Stimulated activated CD4-positive, alpha-beta T cell treated with anti-CD3 and anti-CD28 coated beads, Interleukin-1b, Interleukin-23, amount 100 ng/mL, for 1 hour (primary cell): ENCODE measurements around the gene OSBPL2.

Source experiments
- DNase-seq, 2 donors: peaks; one replicate each; pipeline ENCODE4 v3.0.0-alpha.2; 2020; ENCODE audit warnings: low read depth in 2 of 2

OSBPL2 gene

DNA sequence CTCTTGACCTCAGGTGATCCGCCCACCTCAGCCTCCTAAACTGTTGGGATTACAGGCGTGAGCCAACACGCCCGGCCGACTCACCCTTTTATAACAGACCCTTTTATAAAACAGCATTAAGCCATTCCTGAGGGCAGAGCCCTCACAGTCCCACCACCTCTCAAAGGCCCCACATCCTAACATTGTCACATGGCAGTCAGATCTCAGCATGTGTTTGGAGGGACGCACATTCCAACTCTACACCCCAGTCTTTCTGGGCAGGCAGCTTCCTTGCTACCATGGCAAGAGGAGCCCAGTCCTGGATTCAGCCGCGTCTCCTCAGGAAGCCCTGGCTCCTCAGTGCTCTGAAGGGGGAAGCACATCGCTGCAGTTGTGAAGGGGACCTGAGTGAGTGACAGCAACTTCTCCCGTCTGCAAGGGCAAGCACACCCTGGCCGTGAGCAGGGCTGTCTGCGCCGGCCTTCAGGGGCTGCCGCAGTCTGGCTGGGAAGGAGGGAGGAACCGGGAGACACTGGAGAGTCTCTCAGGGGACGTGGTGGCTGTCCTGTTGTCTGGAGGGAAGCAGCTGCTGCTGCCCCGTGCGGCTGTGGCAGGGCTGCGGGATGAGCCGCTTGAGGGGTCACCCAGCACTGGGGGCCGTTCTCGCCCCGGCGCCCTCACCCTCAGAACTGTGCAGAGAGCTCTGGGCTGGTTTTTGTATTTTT is 15.9 kb downstream of the OSBPL2 start:
- no peak for DNase-seq

DNA sequence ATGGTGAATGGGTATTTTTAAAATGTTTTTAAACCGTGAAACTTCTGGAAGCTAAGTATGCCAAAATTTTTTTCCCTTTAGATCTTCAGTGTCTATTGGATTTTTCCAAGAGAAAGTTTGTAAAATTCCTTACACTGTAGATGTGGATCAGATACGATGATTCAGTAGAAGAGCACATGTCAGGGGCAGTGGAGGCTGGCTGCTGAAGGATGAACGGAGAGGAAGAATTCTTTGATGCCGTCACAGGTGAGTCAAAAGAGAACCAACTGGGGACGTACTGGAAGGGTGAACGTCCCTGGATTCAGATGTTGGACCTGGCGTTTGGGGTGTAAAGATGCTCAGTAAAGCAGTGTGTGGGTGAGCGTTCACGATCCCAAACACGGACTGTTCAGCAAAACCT is 17.7 kb downstream of the OSBPL2 start:
- DNase-seq: no peak

DNA sequence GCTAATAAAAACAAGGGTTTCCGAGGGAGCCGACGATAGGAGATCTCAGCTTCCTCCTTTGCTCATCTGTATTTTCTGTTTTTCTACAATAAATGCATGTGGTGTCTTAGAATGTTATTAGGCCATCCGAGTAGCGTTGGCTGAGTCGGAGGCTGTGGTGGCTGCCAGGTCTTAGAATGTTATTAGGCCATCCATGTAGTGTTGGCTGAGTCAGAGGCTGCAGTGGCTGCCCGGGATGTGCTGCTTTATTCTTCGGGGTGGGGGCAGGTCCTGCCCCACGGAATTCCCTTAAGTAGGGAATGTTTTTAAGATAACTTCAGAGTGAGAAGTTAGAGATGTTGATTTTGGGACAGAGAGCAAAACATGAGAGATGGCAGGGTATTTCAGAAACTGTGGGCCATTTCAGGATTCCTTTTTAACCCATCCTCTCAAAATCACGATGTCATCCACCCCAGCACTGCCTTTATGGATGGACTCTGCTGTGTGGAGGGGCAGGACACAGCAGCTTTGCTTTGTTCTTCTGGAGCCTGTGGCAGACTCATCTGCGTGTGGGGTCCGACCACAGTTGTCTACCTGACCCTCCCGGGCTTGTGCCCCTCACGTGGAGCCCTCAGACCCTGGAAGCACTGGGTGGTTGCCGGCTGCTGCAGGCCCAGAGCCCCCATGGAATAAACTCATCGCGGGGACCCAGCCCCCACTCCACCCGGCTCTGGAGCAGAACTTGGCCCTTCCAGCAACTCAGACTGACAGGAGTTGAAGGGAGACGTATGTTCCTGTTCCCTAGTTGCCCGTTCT is 20.4 kb downstream of the OSBPL2 start:
- no peak for DNase-seq

- DNase-seq: no peak
Observed at GRCh38 chr20:62259294-62259565, 20.9 kb downstream of the OSBPL2 start.

GRCh38 chr20:62262064-62262463 is 23.7 kb downstream of the OSBPL2 start:
- no peak for DNase-seq

GRCh38 chr20:62263396-62263795 is 25.1 kb downstream of the OSBPL2 start:
- DNase-seq: no peak

- no peak for DNase-seq
Observed at GRCh38 chr20:62265365-62265764, 27.0 kb downstream of the OSBPL2 start.

- no peak for DNase-seq
Observed at GRCh38 chr20:62266340-62266739, 28.0 kb downstream of the OSBPL2 start.

DNA sequence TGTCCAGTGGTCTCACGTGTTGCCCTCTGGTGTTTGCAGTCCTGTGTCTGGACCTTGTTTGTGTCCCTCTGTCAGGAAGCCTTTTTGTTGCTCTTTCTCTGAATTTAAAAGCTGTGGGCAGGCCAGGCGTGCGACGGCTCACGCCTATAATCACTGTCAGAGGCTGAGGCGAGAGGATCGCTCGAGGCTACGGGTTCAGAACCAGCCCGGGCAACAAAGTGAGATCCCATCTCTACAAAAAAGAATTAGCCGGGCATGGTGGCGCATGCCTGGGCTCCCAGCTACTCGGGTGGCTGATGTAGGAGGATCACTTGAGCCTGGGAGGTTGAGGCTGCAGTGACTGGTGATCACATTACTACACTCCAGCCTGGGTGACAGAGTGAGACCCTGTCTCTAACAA is 28.5 kb downstream of the OSBPL2 start:
- DNase-seq: no peak

DNA sequence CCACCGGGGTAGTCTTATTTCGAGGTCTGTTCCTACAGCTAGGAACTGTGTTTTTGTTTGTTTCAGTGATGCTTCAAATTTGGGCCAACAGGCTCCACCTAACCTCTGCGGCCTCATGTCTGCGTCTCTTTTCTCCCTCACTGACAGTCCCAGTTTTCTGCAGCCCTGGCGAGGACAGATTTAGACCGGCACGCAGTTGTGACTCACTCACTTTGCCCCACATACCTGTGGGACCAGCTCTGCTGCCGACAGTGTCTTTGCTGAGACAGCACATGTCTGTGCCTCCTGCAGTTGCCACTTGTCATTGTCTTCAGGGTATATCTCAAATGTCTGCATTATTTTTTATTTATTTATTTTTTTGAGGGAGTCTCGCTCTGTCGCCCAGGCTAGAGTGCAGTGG is 29.2 kb downstream of the OSBPL2 start:
- no peak for DNase-seq

DNA sequence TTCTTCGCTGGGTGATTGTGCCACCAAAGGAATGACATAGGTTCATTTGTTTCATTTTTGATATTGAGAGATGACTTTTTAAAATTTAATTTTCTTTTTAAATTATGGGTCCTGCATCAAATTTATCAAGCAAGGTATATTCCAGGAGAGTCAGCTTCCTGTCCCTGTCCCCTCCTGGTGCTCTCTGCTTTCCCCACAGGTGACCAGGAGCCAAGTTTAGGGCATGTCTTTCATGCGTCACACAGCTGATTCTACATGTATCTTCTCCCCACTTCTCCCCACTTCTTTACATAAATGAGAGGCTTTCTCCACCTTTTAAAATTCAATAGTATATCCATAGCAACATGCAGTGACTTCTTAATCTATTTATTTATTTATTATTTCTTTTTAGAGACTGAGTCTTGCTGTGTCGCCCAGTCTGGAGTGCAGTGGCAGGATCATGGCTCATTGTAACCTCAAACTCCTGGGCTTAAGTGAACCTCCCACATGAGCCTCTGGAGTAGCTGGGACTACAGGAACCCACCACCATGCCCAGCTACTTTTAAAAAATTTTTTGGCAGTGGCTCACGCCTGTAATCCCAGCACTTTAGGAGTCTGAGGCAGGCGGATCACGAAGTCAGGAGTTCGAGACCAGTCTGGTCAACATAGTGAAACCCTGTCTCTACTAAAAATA is 30.0 kb downstream of the OSBPL2 start:
- DNase-seq: no peak

- DNase-seq: no peak
Observed at GRCh38 chr20:62269378-62269777, 31.1 kb downstream of the OSBPL2 start.

GRCh38 chr20:62269871-62270270 is 31.6 kb downstream of the OSBPL2 start:
- DNase-seq: no peak

DNA sequence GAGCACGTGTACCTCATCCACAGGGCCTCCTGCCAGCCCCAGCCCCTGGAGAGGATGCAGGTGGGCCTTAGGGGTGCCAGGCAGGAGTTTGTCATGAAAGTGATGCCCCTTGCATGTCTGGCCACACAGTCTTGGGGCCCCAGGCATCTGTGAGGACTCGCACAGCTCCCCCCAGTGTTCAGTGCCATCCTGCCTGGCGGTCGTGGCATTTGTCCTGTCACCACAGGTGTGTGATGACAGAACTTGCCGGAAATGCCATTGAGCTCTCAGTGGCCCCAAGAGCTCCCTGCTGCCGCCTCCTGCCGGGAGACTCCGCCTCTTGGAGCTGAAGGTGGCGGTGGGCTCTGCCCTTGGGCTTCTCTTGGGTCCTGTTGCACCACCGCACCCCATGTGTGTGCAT is 33.9 kb downstream of the OSBPL2 start:
- DNase-seq: no peak

- no peak for DNase-seq
Observed at GRCh38 chr20:62273416-62273815, 35.1 kb downstream of the OSBPL2 start.

- DNase-seq: no peak
Observed at GRCh38 chr20:62274332-62274950, 36.1 kb downstream of the OSBPL2 start.

DNA sequence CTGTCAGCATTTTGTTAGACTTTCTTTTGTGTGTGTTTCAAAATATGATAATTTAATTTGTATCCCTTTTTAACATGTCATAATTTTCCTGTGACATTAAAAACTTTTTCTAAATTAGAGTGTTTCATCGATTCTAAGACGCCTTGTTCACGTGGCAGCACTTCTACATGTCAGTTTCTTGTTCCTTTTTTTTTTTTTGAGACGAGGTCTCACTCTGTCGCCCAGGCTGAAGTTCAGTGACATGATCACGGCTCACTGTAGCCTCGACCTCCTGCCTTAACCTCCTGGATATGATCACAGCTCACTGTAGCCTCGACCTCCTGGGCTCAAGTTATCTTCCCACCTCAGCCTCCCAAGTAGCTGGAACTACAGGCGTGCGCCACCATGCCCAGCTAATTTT is 36.9 kb downstream of the OSBPL2 start:
- no peak for DNase-seq

DNA sequence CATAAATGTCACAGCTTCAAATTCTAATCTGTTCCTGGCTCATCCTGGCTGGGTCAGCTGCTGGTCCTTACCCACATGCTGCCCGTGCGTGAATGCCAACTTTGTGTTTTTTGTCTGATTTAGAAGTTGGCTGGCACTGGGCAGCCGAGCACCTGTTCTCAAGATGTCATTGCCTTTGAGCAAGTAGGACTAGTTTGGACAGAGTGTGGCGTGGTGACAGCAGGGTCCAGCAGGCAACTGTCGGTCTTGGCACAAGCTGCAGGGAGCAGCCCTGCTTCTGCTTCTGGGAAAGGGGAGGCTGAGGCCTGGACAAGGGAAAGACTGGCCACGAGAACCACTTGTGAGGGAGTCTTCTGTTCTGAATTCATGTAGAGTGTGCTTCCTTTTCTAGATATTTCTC is 38.1 kb downstream of the OSBPL2 start:
- DNase-seq: no peak

DNA sequence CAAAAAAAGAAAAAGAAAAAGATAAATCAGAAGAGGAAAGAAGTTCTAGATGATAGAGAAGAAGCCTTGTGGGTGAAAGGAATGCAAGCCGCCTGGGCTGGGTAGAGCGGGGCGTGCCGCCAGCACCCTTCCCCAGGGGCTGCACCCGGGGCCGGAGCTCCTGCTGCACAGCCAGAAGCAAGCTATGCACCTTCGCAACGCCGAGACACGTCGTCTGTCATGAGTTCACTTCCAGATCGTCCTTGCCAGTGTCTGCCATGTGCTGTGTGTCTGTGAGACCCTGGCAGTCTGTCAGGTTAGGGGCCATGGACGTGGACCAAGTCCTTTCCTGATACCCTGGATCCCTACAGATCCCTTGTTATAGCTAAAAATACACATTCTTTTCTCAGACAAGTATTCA is 38.9 kb downstream of the OSBPL2 start:
- no peak for DNase-seq

DNA sequence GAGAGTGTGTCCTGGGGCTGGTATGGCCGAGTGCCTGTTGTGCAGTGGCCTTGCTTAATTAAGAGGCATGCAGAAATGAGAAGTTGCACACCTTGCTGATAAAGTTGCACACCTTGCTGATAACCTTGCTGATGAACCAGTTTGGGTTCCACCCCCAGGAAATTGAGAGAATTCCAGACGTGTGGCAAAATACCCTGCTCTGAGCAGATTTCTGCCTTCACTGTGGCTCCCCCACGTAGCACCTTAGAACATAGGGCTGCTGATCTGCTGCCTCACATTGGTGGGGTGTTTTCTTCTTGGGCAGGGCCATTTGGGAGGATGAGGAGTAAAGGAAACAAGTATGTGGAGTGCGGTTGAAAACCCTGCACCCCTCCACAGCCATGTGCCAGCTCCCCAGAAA is 42.0 kb downstream of the OSBPL2 start:
- no peak for DNase-seq

DNA sequence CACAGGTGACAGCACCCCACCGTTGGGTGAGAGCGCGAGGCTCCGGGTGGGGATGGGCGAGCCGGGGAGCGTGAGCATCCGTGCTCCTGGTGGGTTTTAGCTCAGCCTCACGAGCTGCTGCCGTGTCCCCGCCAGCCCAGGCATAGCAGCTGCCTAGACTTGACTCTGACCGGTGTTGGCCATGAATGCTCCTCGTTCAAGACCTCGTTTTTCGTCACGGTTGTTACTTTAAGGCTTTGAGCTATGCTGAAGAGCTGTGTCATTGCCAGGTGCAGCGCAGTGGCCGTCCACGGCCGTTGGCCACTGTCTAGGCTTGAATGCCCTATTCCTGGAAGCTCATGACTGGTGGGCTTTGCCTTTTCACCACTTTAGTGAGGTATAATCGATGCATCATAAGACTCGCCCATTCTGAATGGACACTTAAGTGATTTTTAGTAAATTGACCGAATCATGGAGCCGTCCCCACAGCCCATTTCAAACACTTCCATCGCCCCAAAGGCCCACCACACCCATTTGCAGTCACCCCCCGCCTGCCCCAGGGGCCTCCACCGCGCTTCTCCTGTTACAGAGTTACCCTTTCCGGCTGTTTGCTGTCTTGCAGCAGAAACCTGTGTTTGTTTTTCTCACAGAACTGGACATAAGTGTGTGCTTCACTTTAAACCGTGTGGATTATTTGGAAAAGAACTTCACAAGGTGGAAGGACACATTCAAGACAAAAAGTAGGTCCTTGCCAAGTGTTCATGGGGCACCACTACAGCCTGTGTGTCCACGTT is 43.0 kb downstream of the OSBPL2 start:
- no peak for DNase-seq

DNA sequence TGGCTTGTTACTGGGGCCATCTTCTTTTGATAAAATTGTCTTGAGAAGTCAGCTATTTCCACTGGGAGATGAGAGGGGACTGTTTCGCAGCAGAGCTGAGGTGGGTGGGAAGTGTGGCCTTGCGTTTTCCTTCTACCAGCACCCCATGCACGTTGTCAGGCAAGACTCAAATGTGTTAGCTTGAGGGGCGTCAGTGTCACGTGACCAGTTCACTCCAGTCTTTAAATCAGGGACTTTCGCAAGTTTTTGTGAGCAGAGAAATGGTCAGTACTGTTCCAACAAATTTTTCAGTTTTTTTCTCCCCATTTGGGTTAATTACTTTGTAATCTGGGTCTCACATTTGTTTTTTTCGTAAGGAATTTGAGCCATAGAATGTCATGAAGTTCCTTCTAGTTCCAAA is 43.8 kb downstream of the OSBPL2 start:
- DNase-seq: no peak
